ENCODE results near the gene POLR2F. TPM values are rescaled to one million over a fixed set of nuclear protein-coding genes. Genes with fewer than 3 reads are reported as not detected.

The POLR2F gene
- total RNA-seq, 6 donors from 2014 or later = 48.9 to 152 (median 71.7) TPM

- peaks cover 8 to 46% (median 35%) of the 10 kb centered on the region in 4 donors for H3K36me3 ChIP-seq
- DNase-seq (no peak), ATAC-seq (ENCODE audit: low FRiP score in 2 of 2) (no peak)
- peak overlapping the region in 3 of 4 donors; percentile 12 to 46 (median 42) for H3K27ac ChIP-seq
- no peaks in the 10 kb centered on the region for H3K27me3 ChIP-seq
- no peaks in the 10 kb centered on the region for H3K9me3 ChIP-seq
- H3K4me1 ChIP-seq = peaks cover 7 to 34% (median 9%) of the 10 kb centered on the region in 4 donors
- WGBS, 2 donors = 66 to 77% methylated on average over 4 to 7 of the region's 7 CpGs
- H3K4me3 ChIP-seq = no peak overlapping the region
- TF ChIP-seq CTCF (IDR thresholded peaks at IDR 0.05) (no peak), POLR2AphosphoS5 (IDR thresholded peaks at IDR 0.05) (peak in 1 of 2 donors; percentile 69)
Measured at GRCh38 chr22:37913233-37913721, 40.2 kb upstream of the POLR2F start.

GRCh38 chr22:37916311-37916710 lies 37.2 kb upstream of the POLR2F start:
- Histone ChIP-seq H3K27me3 (no peaks in the 10 kb centered on the region), H3K4me1 (peaks cover 6 to 36% (median 12%) of the 10 kb centered on the region in 4 donors), H3K27ac (no peak overlapping the region), H3K36me3 (peaks cover 13 to 62% (median 49%) of the 10 kb centered on the region in 4 donors), H3K4me3 (no peak overlapping the region), H3K9me3 (no peaks in the 10 kb centered on the region)
- ATAC-seq (ENCODE audit: low FRiP score in 2 of 2) = no peak
- no peak for DNase-seq
- 92 to 94% methylated on average over 4 to 5 of the region's 5 CpGs for WGBS, 2 donors
- TF ChIP-seq POLR2AphosphoS5 (IDR thresholded peaks at IDR 0.05) = no peak
- TF ChIP-seq CTCF (IDR thresholded peaks at IDR 0.05) = no peak
- TF ChIP-seq EP300 (IDR thresholded peaks at IDR 0.05) = no peak
- no peak for TF ChIP-seq POLR2A (IDR thresholded peaks at IDR 0.05)

- Histone ChIP-seq H3K27ac (peak overlapping the region in 2 of 4 donors; percentile 4 to 23), H3K4me3 (no peak overlapping the region), H3K9me3 (no peaks in the 10 kb centered on the region), H3K4me1 (peaks cover 5 to 20% (median 7%) of the 10 kb centered on the region in 4 donors), H3K27me3 (no peaks in the 10 kb centered on the region), H3K36me3 (peaks cover 13 to 69% (median 54%) of the 10 kb centered on the region in 4 donors)
- no peak for TF ChIP-seq EP300 (IDR thresholded peaks at IDR 0.05)
- TF ChIP-seq POLR2A (IDR thresholded peaks at IDR 0.05) = no peak
- TF ChIP-seq CTCF (IDR thresholded peaks at IDR 0.05) = no peak
- no peak for TF ChIP-seq POLR2AphosphoS5 (IDR thresholded peaks at IDR 0.05)
- no peak for ATAC-seq (ENCODE audit: low FRiP score in 2 of 2)
- no peak for DNase-seq
- 49 to 89% methylated on average over 2 to 4 of the region's 4 CpGs for WGBS, 2 donors
Measured at GRCh38 chr22:37917874-37918548, 35.5 kb upstream of the POLR2F start.

GRCh38 chr22:37918580-37919270 lies 34.8 kb upstream of the POLR2F start:
- ATAC-seq (ENCODE audit: low FRiP score in 2 of 2) (no peak), DNase-seq (no peak)
- TF ChIP-seq POLR2AphosphoS5 (IDR thresholded peaks at IDR 0.05) (no peak), CTCF (IDR thresholded peaks at IDR 0.05) (no peak), EP300 (IDR thresholded peaks at IDR 0.05) (no peak), POLR2A (IDR thresholded peaks at IDR 0.05) (no peak)
- 84 to 88% methylated on average over 13 to 25 of the region's 25 CpGs for WGBS, 2 donors
- H3K27ac ChIP-seq = peak overlapping the region in 2 of 4 donors; percentile 4 to 23
- peaks cover 13 to 76% (median 55%) of the 10 kb centered on the region in 4 donors for H3K36me3 ChIP-seq
- H3K9me3 ChIP-seq = no peaks in the 10 kb centered on the region
- no peaks in the 10 kb centered on the region for H3K27me3 ChIP-seq
- H3K4me1 ChIP-seq = peaks cover 4 to 12% (median 6%) of the 10 kb centered on the region in 4 donors
- no peak overlapping the region for H3K4me3 ChIP-seq
